GM18498 (cell line): ENCODE measurements around the gene RFTN1.

ENCODE experiments used
- ATAC-seq: cut with Tn5 transposase; IDR thresholded peaks from one replicate; pipeline ENCODE4 v1.9.1; 2021; ENCODE audit warnings: mild to moderate bottlenecking, moderate library complexity; ENCODE audit not compliant: unreplicated experiment

RFTN1 gene, protein sequence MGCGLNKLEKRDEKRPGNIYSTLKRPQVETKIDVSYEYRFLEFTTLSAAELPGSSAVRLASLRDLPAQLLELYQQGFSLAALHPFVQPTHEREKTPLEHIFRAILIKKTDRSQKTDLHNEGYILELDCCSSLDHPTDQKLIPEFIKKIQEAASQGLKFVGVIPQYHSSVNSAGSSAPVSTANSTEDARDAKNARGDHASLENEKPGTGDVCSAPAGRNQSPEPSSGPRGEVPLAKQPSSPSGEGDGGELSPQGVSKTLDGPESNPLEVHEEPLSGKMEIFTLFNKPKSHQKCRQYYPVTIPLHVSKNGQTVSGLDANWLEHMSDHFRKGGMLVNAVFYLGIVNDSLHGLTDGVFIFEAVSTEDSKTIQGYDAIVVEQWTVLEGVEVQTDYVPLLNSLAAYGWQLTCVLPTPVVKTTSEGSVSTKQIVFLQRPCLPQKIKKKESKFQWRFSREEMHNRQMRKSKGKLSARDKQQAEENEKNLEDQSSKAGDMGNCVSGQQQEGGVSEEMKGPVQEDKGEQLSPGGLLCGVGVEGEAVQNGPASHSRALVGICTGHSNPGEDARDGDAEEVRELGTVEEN

DNA sequence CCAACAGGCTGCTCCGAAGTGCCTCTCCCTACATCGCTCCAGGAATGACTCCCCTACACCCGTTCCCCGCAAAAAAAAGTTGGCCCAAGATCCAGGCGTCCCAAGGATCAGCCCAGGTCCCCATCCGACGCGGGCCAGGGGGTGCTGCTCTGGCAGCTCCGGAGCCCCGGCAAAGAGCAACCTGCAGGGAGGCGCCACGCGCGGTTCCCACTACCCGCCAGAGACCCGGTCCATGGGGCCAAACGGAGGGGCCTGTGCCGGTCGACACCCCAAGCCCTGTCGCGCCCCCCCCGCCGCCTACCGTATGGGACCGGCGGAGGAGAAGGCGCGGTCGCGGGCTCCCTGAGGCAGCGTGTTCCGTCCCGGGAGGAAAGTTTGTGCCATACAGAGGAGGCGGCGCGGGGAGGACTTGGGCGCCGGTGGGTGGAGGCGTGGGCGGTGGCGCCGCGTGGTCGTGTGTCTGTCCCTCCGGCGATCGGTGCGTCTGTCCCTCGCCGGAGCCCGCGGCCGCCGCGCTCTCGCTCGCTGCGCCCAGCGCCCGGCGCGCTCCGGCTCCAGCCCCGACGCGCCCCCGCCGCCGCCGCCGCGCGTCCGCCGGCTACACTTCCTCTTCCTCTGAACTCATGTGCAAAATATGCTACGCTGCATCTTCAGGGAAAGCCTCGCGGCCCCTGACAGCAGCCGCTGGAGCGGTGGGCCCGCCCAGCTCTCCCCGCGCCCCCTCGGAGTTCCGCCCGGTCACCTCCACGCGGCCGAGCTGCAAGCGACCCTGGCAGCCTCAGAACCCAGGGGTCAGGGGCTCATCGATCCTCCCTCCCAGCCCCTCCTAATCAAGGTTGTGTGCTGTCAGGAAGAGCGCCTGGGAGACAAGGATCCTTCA, at the start of gene RFTN1:
RFTN1 (minus strand) TSS at position 559 of the 880 bp plus-strand sequence. CDS start 19,830 bp downstream, outside the sequence.
- peak; percentile 11 for ATAC-seq

DNA sequence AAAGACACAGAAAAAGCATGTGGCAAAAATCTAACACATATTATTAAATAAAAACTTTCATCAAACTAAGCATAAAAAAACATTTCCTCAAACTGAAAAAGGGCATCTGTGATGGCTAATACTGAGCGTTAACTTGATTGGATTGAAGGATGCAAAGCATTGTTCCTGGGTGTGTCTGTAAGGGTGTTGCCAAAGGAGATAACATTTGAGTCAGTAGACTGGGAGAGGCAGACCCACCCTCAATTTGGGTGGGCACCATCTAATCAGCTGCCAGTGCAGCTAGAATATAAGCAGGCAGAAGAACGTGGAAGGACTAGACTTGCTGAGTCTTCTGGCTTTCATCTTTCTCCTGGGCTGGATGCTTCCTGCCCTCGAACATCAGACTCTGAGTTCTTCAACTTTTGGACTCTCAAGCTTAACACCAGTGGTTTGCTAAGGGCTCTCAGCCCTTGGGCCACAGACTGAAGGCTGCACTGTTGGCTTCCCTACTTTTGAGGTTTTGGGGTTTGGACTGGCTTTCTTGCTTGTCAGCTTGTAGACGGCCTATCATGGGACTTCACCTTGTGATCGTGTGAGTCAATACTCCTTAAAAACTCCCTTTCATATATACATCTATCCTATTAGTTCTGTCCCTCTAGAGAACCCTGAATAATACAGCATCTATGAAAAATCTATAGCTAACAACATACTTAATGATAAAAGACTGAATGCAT, 46.3 kb upstream of the RFTN1 start:
- no peak for ATAC-seq

DNA sequence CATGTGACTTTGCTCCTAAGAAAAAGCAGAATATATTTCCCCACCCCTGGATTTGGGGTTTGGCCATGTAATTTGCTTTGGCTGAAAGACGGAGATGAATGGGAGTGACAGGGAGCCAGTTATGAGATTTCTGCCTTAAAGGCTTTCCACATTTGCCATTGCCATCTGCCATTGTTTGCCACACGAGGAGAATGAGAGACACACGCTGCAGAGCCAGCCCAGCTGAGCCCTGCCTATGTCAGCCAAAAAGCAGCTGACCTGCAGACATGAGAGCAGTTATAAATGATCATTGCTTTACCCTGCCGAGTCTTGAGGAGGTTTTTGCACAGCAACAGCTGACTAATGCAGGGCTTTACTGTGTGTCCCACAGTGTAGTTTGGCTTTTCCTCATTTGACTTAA, 40.6 kb upstream of the RFTN1 start:
- no peak for ATAC-seq

DNA sequence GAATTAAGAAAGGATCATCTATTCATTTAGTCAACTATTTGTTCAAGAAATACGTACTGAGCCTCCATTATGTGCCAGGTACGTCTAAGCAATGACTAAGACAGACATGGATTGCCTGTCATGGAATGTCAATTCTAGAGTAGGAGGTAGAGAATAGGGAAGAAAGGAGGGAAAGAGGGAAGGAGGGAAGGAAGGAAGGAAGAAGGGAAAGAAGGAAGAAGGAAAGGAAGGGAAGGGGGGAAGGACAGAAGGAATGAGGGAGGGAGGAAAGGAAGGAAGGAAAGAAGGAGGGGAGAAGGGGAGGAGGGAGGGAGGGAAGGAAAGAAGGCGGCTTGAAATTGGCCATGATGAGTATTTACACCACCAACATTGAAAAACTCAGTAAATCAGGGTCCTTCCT, 39.3 kb upstream of the RFTN1 start:
- no peak for ATAC-seq

DNA sequence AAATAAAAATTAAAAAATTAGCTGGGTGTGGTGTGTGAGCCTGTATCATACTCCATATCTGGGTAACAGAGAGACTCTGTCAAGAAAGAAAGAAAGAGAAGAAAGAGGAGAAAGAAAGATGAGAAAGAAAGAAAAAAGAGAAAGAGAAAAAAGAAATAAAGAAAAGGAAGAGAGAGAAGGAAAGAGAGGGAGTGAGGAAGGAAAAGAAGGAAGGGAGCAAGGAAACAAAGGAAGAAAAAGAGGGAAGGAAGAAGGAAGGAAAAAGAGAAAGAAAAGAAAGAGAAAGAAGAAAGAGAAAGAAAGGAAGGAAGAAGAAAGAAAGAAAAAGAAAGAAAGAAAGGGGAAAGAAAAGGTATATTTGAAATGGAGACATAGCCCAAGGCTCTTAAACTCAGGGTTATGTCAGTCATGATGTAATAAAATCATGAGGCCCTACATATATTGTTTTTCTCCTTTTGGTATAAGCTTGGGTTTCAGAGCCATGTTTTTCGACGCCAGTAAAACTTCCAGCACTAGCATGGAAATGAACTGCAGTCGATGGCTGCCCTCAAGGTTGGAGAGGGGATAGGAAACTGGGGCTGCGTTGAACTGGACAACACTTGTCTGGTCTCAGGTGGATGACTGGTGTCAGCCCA, 38.0 kb upstream of the RFTN1 start:
- ATAC-seq, result no peak

DNA sequence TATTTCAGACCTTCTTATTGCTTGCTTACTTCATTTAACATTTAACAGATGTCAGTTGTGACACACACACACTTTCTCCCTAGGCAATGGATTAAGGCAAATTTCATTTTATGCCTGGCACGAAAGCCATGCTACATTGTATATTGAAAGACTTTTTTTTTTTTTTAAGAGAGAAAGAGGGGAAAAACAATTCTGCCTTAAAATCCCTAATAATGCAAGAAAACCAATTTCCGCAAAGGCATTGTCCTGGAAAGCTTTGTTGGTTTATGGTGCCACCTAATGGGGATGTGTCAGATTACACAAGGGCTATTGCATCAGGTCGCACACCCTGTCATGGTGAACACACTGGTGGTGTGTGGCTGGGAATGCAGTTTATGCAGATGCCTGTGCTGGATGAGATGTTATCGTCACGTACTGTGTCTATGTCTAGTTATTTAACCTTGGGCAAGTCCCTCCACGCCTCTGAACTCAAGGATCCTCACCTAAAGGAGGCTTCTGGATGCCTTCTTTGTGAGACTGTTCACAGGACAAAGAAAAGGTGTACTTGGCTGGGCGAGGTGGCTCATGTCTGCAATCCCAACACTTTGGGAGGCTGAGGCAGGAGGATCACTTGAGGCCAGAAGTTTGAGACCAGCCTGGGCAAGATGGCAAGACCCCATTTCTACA, 37.3 kb upstream of the RFTN1 start:
- peak; percentile 80 for ATAC-seq

DNA sequence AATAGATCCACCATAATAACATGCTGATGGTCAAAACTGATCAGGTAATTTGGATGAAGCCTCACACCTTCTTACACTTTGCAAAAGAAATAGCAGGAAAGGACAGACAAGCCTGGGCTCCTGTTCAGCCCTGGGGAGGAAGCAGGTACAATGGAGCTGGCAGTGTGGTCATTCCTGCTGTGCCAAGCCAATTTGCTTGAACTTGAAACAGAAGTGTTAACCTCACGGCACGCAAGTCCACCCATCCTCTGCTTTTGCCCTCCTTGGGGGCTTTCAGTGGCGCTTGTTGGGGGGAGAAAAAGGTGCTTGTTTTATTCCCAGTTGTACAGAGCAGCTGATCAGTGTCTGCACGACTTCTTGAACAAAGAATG, 36.8 kb upstream of the RFTN1 start:
- peak; percentile 37 for ATAC-seq

DNA sequence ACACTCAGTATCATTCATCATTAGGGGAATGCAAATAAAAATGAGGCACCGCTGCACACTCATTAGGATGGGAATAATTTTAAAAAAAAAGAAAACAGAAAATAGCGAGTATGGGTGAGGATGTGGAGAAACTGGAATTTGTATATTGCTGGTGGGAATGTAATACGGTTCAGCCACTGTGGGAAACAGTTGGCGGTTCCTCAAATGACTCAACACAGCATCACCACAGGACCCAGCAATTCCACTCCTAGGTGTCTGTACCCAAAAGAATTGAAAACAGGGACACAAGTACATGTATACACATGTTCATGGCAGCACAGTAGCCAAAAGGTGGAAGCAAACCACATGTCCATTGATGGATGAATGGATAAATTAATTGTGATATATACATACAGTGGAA, 35.2 kb upstream of the RFTN1 start:
- ATAC-seq, result no peak

DNA sequence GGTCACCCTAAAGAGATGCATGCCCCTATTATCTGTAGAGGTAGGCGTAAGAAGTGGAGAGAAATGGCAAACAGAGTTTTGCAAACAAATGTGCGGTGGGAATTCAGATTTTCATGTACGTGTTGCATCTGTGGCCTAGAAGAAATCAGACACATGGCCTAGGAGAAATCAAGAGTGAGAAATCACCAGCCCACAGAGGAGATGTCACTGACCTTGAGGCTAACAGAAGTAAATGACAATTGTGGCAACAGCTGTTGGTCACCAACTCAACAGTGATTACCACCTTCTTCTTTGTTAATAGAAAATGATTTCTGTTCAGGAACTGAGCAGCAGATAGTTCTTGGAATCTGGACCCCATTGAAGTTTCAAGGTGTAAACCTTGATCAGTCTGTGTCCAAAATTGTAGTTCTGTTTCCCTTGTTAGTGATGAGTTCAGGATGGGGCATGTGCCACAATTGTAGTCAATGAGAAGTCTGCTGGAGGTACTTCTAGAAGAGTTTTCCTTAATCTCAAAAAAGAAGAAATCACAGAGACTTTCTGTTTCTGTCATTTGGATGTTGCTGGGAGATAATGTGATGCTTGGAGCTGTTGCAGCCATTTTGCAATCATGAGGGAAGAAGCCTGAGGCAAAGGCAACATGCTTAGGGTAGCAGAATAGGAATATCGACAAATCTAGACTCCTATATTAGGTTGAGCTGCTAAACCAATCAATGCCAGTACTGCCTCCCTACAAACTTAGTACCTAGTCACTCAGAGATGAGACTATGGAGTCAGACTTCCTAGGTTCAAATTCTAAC, 34.3 kb upstream of the RFTN1 start:
- ATAC-seq, result no peak

DNA sequence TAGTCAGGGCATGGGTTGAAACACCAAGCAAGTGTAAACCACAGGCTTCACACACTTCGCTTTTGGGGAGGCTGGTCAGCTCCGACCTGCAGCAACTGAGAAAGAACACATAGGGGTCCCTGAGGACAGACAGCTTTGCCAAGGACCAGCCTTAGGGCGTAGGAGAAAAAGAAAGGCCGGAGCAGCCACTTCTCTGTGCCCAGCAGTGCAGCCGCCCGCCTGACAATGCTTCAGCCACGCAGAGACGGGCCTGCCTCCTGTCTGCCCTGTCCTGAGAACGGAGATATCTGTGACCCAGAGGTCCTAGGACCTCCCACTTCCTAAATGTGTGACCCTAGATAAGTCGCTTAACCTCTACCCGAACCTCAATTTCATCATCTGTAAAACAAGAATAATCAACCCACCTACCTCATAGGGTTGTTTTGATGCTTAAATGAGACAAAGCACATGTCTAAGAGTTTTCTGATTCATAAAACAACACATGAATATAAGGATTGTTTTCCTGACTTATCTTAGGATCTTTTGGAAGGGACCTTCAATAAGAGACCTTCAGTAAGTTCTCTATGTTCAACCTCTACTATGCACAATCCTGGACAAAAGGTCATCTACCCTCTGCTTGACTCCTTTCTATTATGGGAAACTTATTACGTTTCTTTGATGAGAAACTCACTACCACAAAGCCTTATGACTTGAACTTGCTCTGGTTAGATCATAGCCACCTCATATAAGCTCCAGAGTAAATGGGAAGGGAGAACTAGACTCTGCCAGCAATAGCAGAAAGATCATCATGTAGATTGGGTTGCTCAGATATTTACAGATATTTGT, 32.9 kb upstream of the RFTN1 start:
- no peak for ATAC-seq

DNA sequence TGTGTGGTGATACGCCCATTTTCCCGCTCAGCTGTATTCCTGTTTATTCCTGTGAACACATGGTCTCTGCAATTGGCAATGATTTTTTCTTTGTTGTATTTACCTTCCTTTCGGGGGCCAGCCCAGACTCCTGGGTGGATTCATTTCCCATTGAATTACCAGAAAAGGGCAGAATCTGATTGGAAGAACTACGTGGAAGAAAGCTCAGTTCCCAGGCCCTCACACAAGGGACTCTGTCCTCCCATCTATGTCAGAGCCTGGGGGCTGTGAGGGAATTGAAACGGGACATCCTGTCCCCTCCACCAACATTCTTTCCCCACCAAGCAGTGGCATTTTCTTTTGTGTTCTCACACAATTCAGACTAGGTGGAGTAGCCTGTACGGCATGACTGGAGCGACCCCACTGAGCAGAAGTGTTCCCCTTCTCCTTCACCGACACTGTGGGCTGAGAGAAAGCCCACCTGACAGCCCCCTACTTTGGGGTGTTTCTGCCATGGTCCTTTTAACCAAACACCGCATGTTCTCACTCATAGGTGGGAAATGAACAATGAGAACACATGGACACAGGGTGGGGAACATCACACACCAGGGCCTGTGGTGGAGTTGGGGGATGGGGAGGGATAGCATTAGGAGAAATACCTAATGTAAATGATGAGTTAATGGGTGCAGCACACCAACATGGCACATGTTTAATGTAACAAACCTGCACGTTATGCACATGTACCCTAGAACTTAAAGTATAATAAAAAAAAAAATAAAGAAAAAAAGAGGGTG, 32.1 kb upstream of the RFTN1 start:
- no peak for ATAC-seq

DNA sequence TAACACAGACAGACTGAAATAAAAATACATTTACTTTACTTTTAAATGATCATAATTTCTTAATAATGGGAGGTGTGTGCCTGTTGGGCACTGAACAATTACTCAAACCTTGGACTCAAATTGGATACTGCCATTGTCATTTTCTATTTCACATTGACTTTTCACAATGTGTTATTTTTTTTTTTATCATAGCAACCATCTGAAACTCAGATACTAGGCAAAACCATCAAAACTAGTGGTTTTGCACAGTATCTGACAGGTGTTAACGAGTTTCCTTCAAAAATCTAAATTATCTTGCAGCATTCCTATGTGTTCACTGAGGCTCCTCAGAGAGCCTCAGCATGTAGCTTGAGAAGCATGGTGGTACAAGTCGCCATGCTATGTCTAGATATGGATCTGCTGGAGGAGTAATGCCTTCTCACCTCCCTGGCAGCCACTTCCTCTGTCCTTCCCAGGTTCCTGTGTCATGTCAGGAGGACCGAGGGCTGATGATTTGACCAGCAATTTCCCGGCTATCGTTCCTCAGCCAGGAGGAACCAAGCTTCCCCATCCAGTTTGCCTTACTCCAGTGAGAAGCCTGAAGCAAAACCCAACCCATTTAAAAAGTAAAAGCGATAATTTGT, 29.9 kb upstream of the RFTN1 start:
- no peak for ATAC-seq

DNA sequence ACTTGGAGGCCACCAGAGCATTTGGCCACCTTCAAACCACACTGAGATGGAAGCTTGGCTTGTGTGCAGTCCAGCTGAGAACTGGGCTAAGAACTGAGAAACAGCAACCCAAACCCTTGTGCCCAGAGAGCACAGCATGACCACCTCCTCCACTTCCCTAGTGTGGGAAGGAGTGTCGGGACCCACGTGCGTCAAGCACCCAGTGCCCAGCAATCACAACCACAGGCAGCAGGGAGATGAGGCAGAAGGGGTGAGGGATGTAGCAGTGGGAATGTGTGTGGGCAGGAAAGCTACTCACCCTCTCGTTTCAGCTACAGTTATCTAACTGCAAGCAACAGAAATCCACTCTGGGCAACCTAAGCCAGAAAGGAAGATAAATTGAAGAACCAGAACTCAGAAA, 25.0 kb upstream of the RFTN1 start:
- no peak for ATAC-seq

DNA sequence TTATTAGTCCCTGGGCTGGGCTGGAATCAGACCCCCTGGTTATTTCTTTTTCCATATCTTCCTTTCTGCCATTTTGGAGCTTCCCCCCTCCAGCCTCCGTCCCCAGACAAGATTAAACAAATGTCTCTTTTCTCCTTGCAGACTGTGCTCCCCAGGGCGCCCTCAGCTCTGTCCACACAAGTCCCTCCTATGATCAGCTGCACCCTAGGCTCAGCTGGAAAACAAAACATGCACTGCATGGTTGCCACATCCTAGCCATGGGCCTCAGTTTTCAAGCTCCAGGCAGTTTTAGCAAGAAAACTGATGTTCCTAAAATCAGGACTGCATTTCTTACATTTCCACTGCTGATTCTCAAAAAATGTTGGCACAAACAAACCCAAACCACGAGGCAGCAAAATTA, 23.5 kb upstream of the RFTN1 start:
- ATAC-seq, result no peak

DNA sequence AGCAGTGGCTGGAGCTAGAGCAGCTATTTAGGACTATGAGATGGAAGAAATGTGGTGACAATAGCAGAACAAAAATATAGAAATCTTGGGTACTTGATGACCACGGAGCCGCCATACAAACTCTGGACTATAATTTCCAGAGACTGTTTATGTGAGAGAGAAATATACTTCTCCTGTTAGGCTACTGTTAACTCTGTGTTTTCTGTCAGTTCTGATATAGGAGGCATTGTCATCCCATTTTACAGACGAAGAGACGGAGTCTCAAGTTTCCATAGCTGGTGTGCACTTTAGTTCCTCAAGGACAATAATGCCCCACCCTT, 22.8 kb upstream of the RFTN1 start:
- ATAC-seq, result no peak

DNA sequence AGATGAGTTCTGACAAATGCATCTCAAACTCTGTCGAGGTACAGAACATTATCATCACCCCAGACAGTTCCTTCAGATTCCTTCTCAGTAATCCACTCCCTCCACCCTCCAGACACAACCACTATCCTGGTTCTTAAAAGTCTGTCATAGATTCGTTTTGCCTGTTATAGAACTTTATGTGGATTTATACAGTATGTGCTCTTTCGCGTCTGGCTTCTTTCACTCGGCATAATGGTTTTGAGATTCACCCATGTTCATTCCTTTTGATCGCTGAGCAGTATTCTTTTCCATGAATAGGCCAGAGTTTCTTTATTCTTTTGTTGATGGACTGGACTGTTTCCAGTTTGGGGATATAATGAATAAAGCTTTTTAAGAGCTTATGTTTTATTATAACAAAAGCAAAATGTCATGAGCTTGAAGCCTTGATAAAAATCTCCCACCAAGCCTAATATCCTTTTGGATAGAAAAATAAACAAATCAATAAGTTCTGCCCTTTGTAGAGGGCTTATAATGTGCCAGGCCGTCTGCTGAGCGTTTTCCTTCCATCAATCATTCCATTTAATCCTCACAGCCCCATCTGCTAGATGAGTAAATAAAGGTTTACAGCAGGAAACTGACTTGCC, 21.3 kb upstream of the RFTN1 start:
- no peak for ATAC-seq
